T1000 (cell line): ENCODE results near the gene BEX5.
"Not testable (repeated sequence)": the region's sequence is repeated elsewhere in the genome, so short reads cannot be mapped to it uniquely, and the experiment has no call there.

Experiments
- DNase-seq: peaks from one replicate; lab custom pipeline; 2025; ENCODE audit warnings: mixed read lengths; lab: John Stamatoyannopoulos, UW

Gene BEX5

DNA sequence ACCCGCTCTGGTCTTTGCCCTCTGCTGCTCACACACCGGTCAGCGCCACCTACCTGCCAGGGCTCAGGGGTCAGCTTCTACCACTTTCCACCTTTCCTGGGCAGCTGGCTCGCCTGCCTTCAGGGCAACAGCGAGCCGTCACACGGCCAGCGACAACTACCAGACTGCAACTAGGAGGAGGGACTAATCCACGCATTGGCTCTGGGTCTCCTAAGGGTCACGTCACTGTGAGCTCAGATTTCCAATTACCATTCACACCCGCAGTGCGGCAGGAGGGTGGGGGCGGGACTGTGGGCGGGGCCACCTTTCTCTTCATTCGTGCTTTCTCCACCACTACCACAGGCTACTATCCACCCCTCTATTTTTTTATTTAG lies at the start of gene BEX5:
BEX5 (minus strand) TSS at position 172 of the 374 bp plus-strand sequence. CDS start 1,712 bp downstream, outside the sequence.
- DNase-seq: no peak

- DNase-seq: no peak
These were observed 30.4 kb upstream of the BEX5 start for GRCh38 chrX:102185967-102186720.

DNA sequence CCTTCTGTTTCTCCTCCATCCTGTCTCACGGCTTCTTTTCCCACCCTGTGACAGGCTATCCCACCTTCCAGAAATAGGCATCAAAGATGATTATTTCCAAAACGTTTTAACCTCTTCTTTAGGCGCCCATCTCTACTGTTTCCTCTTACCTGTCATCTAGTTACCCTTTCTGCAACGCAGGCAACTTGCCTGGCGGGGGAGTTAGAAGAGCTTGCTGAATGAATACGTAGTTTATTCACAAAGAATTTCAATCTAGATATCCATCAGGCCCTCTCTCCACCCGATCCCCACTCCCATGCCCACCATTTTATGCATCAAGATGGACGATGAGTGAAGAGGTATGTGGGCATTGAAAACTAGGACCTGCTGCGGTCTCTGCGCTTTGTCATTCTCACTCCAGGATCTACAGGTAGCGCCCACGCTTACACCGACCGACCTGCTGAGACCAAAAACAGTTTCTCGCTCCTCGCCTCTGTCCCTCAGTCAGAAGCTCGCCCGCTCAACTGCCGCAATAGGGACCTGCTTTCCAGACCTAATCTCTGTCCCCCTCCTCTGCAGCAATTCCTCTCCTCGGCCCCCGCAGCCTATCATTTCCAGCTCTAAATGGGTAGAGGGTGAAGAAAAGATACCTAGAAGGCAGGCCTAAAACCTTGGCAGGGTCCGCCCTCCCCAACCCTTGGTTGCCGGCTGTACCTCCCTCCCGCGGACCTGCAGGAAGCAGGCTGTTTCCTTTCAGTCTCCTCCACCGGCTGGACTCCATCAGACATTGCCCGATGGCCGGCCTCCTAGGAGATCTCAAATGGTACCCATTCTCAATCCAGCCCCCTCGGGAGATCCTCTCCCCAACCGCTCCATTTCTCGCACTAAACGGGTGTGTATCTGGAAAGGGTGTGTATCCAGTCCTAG lies 624 bp downstream of the BEX5 start:
- DNase-seq: no peak

DNA sequence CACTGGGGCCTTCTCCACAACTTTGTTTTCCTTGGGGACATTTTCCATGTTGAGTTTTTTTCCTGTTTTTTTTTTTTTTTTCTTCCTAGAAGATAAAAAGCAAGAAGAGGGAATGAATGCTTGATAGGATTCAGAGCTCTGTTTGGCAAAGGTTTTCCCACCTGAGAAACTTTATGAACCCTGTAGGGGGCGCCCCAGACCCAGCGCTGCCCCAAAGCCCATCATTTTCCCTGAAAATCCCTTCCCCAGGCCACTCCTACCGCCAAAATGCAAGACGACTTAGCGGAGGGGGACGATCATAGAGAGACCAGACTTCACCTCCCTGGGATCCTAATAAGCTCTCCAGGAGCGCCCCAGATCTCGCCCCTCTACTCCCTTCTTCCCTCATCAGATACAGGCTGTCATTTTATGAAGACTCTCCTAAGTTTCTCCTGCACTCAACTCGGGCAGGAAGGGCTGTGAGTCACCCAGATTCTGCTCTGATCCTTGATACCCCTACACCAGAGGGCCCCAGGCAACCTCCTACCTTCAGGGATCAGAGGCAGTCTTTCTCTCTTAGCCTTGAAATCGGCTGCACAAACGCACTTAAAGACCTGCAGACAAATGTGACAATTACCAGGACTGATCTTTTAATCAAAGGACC lies 1.4 kb downstream of the BEX5 start:
- no peak for DNase-seq

DNA sequence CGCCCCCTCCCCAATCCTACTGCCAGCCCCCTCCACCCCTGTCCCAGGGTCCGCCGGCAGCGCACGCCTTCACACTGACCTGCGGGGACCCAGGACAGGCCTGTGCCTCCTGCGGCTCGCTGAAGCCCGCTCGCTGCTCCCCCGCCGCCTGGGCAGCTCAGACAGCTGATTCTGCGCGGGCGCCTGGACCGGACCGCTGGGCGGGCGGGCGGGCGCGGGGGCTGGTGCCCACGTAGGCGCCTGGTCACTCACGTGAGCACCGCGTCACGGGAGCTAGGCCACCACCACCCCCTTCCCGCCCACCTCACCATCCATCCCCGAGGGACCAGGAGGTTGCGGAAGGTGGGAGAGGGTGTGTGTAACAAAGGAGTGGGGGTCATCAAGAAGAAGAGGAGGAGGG lies 13.5 kb downstream of the BEX5 start, which contains the start of gene TCEAL6:
TCEAL6 (minus strand) TSS at position 208 of the 400 bp plus-strand sequence.
- DNase-seq: not testable (repeated sequence)

- DNase-seq: not testable (repeated sequence)
These were observed 14.1 kb downstream of the BEX5 start for GRCh38 chrX:102141631-102142030.

- not testable (repeated sequence) for DNase-seq
These were observed 14.9 kb downstream of the BEX5 start for GRCh38 chrX:102140876-102141275.

DNA sequence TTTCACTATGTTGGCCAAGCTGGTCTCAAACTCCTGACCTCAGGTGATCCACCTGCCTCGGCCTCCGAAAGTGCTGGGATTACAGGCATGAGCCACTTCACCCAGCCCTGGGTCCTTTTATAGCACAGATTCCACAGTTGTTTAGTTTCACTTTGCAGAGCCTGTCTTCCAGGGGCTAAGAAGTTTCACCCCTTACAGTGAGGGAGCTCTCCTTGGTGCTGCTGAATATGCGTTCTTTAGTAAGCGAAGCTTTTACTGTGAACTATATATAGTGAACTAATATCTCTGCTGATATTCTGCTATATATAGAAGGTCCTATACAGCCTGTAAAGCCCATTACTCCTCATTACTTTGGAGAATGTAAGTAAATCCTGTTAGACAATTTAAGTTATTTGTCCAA lies 17.7 kb downstream of the BEX5 start:
- DNase-seq: no peak

DNA sequence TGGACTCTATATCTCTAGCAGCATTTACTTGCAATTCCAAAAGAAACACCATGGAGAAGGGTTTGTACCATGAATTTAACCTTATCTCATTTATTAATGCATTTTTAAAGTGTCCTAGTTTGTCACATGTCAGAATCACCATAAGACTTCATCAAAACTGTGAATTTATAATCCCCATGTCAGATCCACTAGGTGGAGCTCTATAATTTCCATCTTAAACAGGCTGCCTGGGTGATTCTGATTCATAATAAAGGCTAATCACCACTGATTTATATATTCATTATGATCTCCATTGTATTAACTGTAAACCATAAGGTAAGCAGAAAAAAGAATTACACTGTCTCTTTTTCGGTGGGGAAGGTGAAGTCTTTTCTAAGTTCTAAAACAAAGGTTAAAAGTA lies 26.3 kb downstream of the BEX5 start:
- DNase-seq: no peak

DNA sequence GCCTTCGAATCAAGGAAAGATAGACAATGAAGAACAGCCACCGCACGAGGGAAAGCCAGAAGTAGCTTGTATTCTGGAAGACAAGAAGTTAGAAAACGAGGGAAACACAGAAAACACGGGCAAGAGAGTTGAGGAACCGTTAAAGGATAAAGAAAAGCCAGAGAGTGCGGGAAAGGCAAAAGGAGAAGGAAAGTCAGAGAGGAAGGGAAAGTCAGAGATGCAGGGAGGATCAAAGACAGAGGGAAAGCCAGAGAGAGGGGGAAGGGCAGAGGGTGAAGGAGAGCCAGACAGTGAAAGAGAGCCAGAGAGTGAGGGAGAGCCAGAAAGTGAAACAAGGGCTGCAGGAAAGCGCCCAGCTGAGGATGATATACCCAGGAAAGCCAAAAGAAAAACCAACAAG lies 28.9 kb downstream of the BEX5 start:
- DNase-seq: no peak

- not testable (repeated sequence) for DNase-seq
These were observed 29.5 kb downstream of the BEX5 start for GRCh38 chrX:102126080-102126818.

GRCh38 chrX:102125436-102125835 lies 30.3 kb downstream of the BEX5 start, which contains the start of gene TCEAL2:
TSS of gene TCEAL2 (plus strand) at chrX:102125679. CDS start at chrX:102126831, 1,152 bp downstream.
- not testable (repeated sequence) for DNase-seq

DNA sequence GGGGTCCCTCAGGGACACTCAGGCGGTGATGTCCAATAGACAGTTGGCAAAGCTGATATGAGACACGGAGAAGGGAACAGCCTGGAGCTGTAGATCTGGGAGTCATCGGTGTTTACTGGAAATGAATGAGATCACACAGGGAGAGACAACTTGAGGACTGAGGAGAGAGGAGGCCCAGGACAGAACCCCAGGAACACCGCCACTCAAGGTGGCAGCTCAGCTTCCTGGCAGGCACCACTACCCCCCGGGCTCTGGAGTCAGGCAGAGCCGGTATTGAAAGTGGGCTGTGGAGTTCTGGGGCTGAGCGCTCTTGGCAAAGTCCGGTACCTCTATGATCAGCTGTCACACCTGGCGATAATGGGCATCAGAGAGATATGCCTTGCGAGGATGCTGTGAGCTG lies 30.8 kb downstream of the BEX5 start:
- DNase-seq: not testable (repeated sequence)

DNA sequence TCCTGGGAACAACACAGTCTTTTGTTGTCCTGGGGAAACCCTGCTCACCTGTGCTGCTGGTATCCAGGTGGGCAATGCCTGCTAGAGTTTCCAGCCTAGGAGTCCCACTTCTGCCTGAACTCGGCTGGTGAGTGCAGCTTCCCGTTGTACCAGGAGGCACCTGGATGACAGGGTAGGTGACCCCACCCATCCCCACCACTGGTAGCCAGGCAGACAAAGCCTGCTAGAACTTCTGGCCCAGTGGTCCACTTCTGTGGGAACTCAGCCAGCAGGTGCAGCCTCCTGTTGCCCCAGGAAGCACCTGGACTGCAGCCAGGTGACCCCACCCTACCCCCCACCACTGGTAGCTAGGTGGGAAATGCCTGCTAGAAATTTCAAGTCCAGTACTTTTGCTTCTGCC lies 40.0 kb downstream of the BEX5 start:
- DNase-seq: no peak

- DNase-seq: no peak
These were observed 42.4 kb downstream of the BEX5 start for GRCh38 chrX:102113367-102113766.
